GM19395 (cell line): ENCODE data around the gene LYZ.

Source experiments
- ATAC-seq: cut with Tn5 transposase; IDR thresholded peaks from one replicate; pipeline ENCODE4 v1.9.1; 2021; ENCODE audit warnings: mild to moderate bottlenecking, moderate library complexity; ENCODE audit not compliant: unreplicated experiment

Gene LYZ

DNA sequence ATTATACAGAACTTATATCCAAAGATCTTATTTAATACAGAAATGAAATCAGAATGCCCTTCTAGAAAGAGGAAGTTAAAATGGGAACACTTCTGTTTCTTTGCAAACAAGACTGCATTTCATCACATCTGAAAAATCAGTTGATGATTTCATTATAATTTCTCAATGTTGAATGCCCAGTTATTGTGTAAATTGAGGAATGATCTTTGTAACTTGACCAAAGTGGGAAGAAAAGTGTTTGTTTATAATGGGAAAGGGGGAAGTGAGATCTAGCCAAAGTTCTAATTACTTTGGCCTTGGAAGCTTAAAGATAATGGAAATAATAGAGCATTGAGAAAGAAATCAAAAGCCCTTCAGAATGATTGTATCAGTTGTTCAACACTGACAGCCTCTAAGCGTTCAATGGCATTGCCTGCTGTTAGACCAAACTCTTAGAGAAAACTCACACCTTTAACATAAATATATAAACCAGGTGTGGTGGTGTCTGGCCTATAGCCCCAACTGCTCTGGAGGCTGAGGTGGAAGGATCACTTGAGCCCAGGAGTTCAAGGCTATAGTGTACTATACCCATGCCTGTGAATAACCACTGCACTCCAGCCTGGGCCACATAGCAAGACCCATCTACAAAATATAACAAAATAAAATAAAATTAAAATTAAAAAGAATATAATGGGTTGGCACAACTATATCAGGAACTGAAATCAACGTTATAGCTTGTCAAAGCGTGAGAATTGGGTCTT, 9.9 kb upstream of the LYZ start:
- no peak for ATAC-seq

- ATAC-seq = no peak
These were observed 9.2 kb upstream of the LYZ start for GRCh38 chr12:69338936-69339335.

GRCh38 chr12:69339999-69340398, 8.2 kb upstream of the LYZ start:
- ATAC-seq = no peak

DNA sequence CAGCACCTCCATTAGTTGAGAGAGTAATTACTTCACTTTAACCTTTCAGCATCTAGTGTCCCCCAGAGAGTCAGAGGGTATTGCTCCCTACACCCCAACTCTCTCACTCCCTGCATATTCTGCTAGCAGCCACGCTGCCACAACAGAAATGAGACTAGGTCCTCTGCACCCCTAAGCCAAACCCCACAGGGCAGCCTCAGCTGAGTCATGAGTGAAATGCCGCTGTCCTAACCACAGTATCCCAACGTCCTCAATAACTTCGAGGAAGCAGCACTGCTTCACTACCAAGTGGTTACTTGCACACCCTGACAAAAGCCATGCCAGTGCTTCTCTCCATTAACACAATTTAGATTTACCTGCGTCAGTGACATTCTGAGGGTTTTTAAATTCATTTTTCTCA, 6.9 kb upstream of the LYZ start:
- ATAC-seq = no peak

GRCh38 chr12:69342421-69342820, 5.8 kb upstream of the LYZ start:
- no peak for ATAC-seq

GRCh38 chr12:69343357-69343756, 4.8 kb upstream of the LYZ start:
- no peak for ATAC-seq

- no peak for ATAC-seq
These were observed 4.1 kb upstream of the LYZ start for GRCh38 chr12:69343885-69344612.

DNA sequence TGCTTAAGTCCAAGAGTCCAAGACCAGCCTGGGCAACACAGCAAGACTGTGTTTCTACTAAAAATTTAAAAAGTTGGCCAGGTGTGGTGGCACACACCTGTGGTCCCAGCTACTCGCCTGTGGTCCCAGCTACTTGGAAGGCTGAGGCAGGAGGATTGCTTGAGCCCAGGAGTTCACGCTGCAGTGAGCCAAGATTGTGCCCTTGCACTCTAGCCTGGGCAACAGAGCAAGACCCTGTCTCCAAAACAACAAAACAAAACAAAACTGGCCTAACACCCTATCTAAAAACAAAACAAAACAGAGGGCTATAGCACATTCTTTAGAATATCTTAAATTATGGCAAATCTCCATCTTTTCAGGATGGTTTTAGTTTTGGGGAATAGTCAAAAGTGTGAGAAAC, 3.1 kb upstream of the LYZ start:
- no peak for ATAC-seq

- ATAC-seq = no peak
These were observed 2.4 kb upstream of the LYZ start for GRCh38 chr12:69345742-69346141.

DNA sequence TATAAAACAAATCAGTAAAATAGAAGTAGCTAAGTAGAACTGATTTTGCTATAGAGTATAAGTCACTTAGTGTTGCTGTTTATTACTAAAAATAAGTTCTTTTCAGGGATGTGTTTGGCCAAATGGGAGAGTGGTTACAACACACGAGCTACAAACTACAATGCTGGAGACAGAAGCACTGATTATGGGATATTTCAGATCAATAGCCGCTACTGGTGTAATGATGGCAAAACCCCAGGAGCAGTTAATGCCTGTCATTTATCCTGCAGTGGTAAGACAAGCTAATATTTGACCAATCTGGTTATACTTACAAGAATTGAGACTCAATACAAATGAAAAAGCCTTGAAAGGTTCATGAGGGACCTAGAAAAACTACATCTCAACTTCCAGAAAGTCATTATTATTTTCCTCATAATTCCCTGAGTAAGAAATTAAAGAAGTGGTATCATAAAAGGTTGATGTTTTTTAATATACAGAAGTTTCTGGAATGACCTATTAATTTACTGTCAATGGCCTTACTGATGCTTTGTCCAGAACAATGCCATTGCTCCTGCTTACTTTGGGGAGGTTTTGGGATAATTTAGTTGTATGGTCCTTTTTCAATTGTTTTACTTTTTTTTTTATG, 1.9 kb downstream of the LYZ start:
- ATAC-seq = no peak

GRCh38 chr12:69350777-69351176, 2.6 kb downstream of the LYZ start:
- ATAC-seq = no peak

- ATAC-seq = no peak
These were observed 3.5 kb downstream of the LYZ start for GRCh38 chr12:69351462-69352236.

- ATAC-seq = no peak
These were observed 4.7 kb downstream of the LYZ start for GRCh38 chr12:69352904-69353303.

DNA sequence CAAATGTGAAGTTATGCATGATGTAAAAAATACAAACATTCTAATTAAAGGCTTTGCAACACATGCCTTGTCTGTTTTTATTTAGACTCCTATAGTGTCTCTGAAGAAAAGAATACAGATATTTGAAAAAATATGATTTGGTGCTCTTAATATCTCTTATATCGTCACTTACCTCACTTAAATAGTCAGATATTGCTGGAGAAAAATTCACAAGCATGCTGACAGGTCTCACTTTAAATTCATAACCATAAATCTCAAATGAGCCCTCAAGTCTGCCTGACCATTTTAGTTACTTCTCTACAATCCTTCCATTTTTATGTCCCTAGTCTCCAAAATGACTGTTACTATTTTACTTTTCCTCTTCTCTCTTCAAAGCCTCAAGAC, 6.0 kb downstream of the LYZ start:
- ATAC-seq = no peak

- no peak for ATAC-seq
These were observed 6.5 kb downstream of the LYZ start for GRCh38 chr12:69354556-69355187.

DNA sequence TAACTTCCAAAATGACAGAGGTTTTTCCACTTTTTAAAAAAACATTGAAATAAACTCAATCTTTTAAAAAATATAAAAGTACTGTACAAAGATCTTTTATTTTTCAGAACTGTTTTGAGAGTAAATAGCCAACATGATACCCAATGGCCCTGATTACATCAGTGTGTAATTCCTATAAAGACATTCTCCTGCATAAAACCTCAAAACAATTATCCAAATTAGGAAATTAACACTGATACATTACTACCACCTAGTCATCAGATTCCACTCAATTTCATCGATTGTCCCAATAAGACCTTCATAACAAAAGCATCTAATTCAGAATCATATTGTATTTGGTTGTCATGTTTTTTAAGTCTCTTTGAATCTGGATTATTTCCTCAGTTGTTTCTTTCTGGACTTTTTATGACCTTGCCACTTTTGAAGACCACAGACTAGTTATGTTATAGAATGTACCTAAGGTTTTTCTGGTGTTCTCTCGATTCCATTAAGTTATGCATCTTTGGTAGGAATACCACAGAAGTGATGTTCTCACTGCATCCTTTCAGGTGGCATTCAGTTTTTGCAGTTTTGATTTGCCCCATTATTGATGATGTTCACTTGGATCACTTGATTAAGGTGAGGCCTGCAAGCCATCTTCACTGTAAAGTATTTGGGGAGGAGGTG, 7.3 kb downstream of the LYZ start:
- no peak for ATAC-seq

DNA sequence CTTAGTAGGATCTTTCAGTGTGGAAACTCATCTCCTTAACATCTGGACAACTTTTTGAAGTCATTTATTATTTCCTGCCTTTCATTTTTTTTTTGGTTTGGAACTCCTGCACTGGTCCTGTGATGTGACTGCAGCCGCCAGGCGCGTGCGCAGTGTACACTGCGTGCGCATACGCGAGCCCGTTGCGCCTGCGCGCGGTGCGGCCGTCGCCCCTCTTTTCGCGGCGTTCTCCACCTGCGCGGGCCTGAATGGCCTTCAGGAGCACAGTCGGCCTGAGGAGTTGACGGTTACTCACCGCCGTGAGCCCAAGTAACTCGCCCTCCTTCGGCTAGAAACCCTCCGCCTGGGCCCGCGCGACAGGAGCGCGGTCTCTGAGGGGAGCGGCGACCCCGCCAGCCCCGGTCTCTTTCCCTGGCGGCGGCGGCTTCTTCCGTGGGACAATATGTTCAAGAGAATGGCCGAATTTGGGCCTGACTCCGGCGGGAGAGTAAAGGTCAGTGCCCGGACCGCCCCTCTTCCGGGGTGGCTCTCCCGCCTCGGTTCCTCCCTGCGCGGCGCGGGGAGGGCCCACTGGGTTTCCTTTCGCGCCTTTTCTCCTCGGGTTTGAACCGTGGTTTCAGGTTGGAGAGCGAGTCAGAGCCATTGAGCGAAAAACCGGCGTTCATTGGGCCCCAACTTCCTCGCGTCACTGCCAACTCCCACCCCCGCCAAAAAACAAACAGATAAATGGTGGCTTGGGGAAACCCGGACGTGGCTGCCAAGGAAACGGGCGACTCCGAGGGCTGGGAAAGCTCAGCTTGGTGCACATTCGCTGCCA, 11.6 kb downstream of the LYZ start, which contains the start of gene YEATS4:
Gene YEATS4, plus strand, starts transcription at position 213 of the 817 bp plus-strand sequence. Its CDS starts 230 bp downstream, at position 443.
- peak; percentile 90 for ATAC-seq

GRCh38 chr12:69360348-69360672, 12.1 kb downstream of the LYZ start:
- no peak for ATAC-seq

GRCh38 chr12:69366796-69367195, 18.6 kb downstream of the LYZ start:
- ATAC-seq = no peak

DNA sequence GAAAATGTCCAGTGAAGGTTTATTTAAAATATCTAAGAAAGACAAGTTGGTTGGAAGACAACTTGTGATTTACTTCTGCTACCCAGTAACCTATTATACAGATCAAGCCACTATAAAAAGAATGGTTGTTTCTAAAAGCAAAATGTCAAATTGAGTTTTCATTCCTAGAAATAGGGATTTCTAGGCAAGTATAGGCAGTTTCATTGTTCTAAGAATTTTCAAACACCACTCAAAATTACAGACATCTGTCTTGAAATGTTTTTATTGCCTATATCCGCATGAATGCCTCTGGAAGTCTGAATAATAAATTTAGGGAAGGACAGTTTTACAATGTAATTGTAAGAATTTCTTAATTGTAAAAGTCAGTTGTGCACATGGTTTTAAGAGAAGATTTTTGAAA, 20.0 kb downstream of the LYZ start:
- ATAC-seq = no peak
